Measurements from ENCODE around the gene PACS1.
"Not testable (repeated sequence)": the region's sequence is repeated elsewhere in the genome, so short reads cannot be mapped to it uniquely, and the experiment has no call there.

PACS1 gene

DNA sequence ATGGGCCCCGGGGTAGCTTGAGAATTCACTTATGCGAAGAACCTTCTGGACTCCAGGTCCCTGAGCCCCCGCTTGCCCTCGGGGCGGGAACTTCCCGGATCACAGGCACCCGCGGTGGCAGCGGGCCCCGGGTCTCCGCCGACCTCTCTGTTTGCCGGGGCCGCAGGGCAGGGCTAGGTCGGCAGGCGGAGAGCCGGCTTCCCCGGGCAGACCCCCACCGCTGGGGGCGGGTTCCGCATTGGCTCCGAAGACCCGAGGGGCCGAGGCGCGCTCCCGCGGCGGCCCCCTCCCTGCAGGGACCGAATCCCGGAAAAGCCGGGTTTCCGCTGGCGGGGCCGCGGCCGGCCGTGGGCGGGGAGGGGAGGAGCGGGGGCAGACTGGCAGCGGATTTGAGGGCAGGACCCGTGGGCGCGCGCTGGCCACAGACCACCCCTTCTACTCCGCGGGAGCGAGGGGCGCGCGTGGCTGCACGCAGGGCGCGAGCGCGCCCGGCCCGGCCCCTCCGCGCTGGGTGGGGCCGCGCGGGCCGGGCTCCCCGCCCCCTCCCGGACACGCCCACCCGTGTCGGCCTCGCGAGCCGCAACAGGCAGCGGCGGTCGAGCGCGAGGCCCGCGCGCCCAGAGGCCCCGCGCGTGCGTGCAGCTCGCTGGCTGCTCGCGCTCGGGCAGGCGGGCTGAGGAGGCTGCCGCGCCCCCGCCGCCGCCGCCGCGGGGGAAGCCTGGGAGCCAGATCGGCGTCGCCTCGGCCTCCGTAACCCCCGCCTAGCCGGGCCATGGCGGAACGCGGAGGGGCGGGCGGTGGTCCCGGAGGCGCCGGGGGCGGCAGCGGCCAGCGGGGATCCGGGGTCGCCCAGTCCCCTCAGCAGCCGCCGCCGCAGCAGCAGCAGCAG, at the start of gene PACS1:
PACS1 (plus strand) TSS at position 558 of the 889 bp plus-strand sequence; CDS start at position 773, 215 bp downstream.
- in situ Hi-C loops (cut with MboI; ENCODE audit: low sequenced_read_pairs), result no loop called here

DNA sequence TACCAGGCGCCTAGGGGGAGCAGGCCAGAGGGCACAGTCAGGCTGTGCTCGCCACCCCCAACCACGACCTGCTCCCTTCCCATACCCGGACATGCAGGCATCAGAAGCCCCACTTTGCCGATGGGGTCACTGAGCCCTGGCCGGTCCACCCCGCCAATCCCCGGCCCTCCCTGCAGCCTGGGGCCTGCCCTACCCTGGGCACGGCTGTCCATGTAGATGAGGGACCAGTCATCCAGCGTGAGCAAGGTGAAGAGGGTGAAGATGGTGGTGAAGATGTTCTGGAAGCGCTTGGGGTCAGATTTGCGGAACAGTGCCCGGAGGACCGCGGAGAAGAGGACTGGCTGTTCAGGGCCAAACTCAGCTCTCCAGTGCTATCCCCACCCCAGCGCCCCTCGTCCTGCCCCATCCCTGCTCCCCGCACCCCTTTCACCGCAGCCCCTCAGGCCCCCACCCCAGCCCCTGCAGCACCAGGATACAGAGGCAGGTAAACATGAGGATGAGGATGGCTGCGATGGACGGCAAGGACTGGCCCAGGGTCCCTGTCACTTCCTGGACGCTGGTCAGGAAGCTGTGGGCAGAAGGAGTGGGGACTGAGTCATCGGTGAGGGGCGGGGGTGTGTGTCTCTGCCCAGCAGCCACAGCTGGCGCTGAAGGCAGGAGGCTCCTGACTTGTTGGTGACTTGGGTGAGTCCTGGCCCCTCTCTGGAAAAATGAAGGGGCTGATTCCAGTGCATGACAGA, 49.3 kb upstream of the PACS1 start:
- in situ Hi-C loops (cut with MboI; ENCODE audit: low sequenced_read_pairs), result no loop called here

DNA sequence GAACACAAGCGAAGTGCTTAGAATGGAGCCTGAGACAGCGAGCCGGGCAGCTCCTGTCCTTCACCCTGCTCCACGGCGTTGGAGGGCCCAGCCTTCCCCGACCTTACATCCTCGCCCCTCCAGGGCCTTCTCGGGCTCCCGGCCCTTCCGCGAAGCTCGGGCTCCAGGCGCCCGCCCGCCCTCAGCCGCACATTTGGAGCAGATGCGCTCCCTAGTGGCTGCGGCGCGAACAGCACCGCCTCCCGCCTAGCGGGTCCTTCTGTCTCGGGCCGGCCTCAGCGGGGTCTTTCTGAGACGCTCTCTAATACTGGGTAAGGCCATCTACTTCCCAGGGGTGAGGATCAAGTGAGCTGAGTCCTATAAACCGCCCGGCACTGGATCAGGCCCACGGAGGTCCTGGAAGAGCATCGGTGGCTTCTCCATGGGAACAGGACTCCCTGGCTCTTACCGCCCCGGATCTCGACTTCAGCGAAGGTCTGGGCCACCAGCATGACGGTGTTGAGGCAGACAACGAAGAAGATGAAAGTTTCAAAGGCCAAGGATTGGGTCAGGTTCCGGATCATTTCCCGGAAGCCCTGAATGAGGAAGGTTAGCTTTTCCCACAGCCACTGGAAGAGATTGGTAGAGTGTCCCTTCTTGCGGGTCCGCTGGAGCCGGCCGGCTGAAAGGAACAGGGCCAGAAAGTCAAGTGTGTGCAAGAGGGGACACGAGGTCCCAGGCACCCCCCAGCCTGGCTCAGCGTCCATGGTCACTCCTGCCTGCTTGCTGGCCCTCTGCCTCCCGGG, 47.5 kb upstream of the PACS1 start:
- in situ Hi-C loops (cut with MboI; ENCODE audit: low sequenced_read_pairs), result no loop called here

- in situ Hi-C loops (cut with MboI; ENCODE audit: low sequenced_read_pairs), result not testable (repeated sequence)
Measured at GRCh38 chr11:66023186-66023440, 47.0 kb upstream of the PACS1 start.

DNA sequence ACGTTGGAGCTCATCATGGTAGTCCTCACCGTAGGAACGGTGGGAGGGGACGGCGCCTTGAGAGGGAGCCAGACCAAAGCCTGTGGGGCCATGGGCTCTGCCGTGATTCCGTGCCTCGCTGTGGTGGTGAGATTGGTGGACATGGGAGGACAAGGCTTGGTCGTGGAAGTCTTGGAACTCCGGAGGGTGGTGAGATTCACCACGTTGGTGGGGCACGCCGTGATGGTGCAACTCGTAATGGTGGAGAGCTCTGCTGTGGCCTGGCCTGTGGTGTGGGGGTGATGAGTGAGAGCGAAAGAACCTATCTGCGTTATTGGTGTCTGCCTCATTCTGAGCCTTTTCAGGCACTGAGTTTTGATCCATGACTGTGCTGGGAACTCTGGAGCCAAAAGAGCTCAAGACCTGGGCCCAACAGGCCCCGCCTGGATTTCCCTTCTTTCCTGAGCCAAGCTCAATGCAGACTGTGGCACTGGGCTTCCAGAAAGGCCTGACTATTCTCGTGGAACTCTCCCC, 44.0 kb upstream of the PACS1 start, which contains the start of gene CATSPER1:
CATSPER1 (minus strand) TSS at position 463 of the 513 bp plus-strand sequence; CDS start at position 363, 100 bp downstream.
- in situ Hi-C loops (cut with MboI; ENCODE audit: low sequenced_read_pairs), result no loop called here

DNA sequence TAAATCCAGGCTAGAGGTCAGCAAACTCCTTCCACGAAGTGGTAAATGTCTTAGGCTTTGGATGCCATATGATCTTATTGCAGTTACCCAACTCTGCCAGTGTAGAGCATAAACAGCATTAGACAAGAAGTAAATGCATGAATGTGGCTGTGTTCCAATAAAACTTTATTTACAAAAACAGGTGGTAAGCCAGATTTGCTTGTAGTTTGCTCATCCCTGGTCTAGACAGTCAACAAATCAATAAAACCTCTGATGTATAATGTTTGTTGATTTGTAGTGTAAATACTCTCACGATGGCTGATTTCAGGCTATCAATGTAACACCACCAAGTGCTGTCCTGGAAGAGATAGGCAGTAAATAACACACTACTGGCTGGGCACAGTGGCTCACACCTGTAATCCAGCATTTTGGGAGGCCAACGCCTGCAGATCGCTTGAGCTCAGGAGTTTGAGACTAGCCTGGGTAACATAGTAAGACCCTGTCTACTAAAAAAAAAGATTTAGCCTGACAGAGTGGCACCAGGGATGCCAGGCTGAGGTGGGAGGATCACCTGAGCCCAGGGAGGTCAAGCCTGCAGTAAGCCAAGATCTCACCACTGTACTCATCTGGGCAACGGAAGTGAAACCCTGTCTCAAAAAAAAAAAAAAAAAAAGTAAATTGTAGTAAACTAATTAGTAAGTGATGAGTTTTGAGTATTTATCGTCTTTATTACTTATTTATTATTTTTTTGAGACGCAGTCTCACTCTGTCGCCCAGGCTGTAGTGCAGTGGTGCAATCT, 36.9 kb upstream of the PACS1 start:
- in situ Hi-C loops (cut with MboI; ENCODE audit: low sequenced_read_pairs), result no loop called here

DNA sequence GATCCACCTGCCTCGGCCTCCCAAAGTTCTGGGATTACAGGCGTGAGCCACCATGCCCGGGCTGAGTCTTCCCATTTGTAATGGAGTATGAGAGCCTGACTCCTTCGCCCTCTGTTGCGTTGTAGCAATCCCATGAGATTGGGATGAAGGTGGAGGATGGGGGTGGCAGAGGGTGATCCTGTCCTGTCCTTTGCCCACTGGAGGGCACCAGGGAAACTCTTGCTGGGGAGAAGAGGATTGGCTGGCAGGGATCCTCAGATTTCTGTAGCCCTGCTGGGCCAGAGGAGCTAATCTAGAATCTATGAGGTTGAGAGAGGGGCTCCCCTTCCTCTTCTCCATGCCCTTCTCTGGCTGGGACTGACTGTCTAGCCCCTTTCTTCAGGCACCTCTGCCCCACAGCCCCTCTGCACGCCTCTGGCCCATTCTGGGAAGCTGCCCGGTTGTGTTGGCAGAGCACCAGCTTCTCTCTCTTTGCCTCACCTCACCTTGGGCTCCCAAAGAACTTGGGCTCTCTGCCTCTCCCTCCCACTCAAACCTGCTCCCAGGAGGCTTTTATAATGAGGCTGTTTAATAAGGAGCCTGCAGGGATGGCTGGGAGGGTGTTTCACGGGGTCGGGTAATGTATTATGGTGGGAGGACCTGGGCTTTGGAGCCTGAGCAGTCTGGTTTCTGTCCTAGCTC, 34.3 kb upstream of the PACS1 start:
- in situ Hi-C loops (cut with MboI; ENCODE audit: low sequenced_read_pairs), result no loop called here

GRCh38 chr11:66036334-66036710, 33.8 kb upstream of the PACS1 start:
- in situ Hi-C loops (cut with MboI; ENCODE audit: low sequenced_read_pairs), result no loop called here

- in situ Hi-C loops (cut with MboI; ENCODE audit: low sequenced_read_pairs), result no loop called here
Measured at GRCh38 chr11:66037327-66037726, 32.7 kb upstream of the PACS1 start.

DNA sequence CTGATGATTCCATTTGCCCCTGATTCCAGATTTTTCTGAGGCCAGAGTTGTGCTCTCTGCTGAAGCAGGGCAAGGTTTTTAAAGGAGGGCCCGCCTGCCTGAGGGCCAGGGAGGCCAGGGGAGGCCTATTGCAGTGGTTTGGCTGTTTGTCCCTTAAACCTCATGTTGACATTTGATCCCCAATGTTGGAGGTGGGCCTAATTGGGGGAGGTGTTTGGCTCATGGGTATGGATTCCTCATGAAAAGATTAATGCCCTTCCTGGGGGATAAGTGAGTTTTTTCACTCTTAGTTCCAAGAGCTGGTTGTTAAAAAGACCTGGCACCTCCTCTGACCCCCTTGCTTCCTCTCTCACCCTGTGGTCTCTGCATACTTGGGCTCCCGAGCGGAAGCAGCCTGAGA, 30.3 kb upstream of the PACS1 start:
- in situ Hi-C loops (cut with MboI; ENCODE audit: low sequenced_read_pairs), result no loop called here

DNA sequence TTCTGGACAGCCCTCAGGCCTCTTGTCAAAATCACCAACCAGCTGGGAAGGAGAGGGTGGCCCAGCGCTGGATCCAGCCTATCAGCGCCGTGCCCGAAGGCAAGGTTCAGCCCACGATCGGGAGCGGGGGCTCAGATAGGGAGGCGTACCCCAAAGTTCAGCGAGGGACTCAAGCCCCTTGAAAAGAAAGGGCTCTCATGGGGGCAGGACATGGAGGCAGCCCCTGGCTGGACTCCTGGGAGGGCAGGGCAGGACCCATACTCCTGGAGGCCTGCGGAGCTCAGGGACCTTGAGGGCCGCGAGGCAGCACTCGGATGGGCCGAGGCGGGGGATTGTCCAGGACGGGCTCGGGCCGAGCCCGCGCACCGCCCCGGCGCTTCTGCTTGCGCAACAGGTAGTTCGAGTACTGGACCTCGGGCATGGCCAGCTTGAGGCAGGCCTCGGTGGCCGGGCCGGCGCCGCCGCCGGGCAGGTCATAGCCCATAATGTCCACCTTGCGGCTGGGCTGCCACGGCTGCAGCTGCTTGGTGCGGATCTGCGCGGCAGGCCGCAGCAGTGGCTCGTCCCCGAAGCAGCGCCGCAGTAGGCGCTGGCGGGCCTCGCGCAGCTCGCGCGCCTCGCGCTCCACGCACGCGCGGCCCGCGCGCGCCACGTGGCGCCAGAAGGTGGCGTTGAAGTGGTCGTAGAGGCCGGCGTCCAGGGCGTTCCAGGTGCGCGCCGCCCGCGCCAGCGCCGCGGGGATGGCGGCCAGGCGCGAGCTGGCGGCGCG, 27.7 kb upstream of the PACS1 start:
- in situ Hi-C loops (cut with MboI; ENCODE audit: low sequenced_read_pairs), result no loop called here

GRCh38 chr11:66042996-66043906, 26.8 kb upstream of the PACS1 start:
- in situ Hi-C loops (cut with MboI; ENCODE audit: low sequenced_read_pairs), result no loop called here

- in situ Hi-C loops (cut with MboI; ENCODE audit: low sequenced_read_pairs), result no loop called here
Measured at GRCh38 chr11:66044757-66045156, 25.3 kb upstream of the PACS1 start.

GRCh38 chr11:66045177-66045639, 24.9 kb upstream of the PACS1 start:
- in situ Hi-C loops (cut with MboI; ENCODE audit: low sequenced_read_pairs), result no loop called here

- in situ Hi-C loops (cut with MboI; ENCODE audit: low sequenced_read_pairs), result no loop called here
Measured at GRCh38 chr11:66046901-66047300, 23.2 kb upstream of the PACS1 start.

- in situ Hi-C loops (cut with MboI; ENCODE audit: low sequenced_read_pairs), result no loop called here
Measured at GRCh38 chr11:66047541-66048365, 22.3 kb upstream of the PACS1 start.

Measured in HL-60/S4 treated with phorbol 12-myristate 13-acetate at 8.2 ng/mL for 4 days and 3 days (cell line).